H1 (cell line): Measurements from ENCODE around the gene AQP12A. TPM values are rescaled to one million over a fixed set of nuclear protein-coding genes. Genes with fewer than 3 reads are reported as not detected.

Source experiments
- CTCF ChIA-PET: fragments of 300-600 bp; sonication (Branson Sonifier 250); formaldehyde crosslinking; loops from one replicate; lab custom pipeline; 2021; ENCODE audit not compliant: partially characterized antibody; lab: Charles Lee
- POLR2A ChIA-PET: fragments of 300-600 bp; sonication (Branson Sonifier 250); formaldehyde crosslinking; loops from one replicate; lab custom pipeline; 2021; ENCODE audit warnings: inconsistent platforms; ENCODE audit not compliant: partially characterized antibody; lab: Charles Lee
- DNase-seq, 2 experiments: peaks; one replicate each; pipeline versions ENCODE4 v3.0.0 to v3.0.0-alpha.2; 2010 to 2022; ENCODE audit warnings: low spot score in 2 of 2, low read depth in 1 of 2, mixed read lengths in 1 of 2
- FAIRE-seq: peaks from 2 replicates; lab custom pipeline; 2011; peaks lifted over from hg19 to GRCh38; lab: Jason Lieb, UNC
- H2AFZ ChIP-seq: 2 replicates; pipeline ENCODE4 v1.8.1; 2012; ENCODE audit warnings: low read length, inconsistent platforms
- H2AK5ac ChIP-seq: 2 replicates; pipeline ENCODE4 v1.6.1; 2013; ENCODE audit warnings: low read depth, low read length
- H2BK120ac ChIP-seq: replicated peaks from 2 replicates; pipeline ENCODE3; 2013; ENCODE audit warnings: low read depth, low read length, inconsistent platforms
- H2BK12ac ChIP-seq: 2 replicates; pipeline ENCODE4 v1.6.1; 2013; ENCODE audit warnings: low read depth, low read length
- H2BK15ac ChIP-seq: 2 replicates; pipeline ENCODE4 v1.6.1; 2013; ENCODE audit warnings: low read length
- H2BK20ac ChIP-seq: 2 replicates; pipeline ENCODE4 v1.6.1; 2013; ENCODE audit warnings: low read length
- H2BK5ac ChIP-seq: 2 replicates; pipeline ENCODE4 v1.6.1; 2013; ENCODE audit warnings: low read depth, low read length
- H3K14ac ChIP-seq: 2 replicates; pipeline ENCODE4 v1.6.1; 2013; ENCODE audit warnings: inconsistent platforms; ENCODE audit not compliant: insufficient read length
- H3K18ac ChIP-seq: 2 replicates; pipeline ENCODE4 v1.6.1; 2013; ENCODE audit warnings: low read length; ENCODE audit errors: extremely low read depth
- H3K23ac ChIP-seq: 2 replicates; pipeline ENCODE4 v1.6.1; 2013; ENCODE audit warnings: inconsistent platforms; ENCODE audit not compliant: insufficient read length
- H3K23me2 ChIP-seq: 2 replicates; pipeline ENCODE4 v1.6.1; 2013; ENCODE audit warnings: low read depth, low read length
- H3K27ac ChIP-seq: 2 replicates; pipeline ENCODE4 v1.6.1; 2011; ENCODE audit warnings: low read depth, low read length, inconsistent platforms
- H3K27me3 ChIP-seq, 4 experiments: replicated peaks in 1 of 4; 1 replicate in 1 of 4; 2 replicates in 3 of 4; pipeline versions ENCODE4 v1.6.1 to v1.8.1; 2011 to 2013; ENCODE audit warnings: low read length in 3 of 4, mild to moderate bottlenecking in 3 of 4, inconsistent platforms in 2 of 4, mixed read lengths in 2 of 4, moderate library complexity in 1 of 4; ENCODE audit not compliant: control insufficient read depth in 3 of 4, insufficient read depth in 3 of 4; ENCODE audit errors: extremely low read depth in 1 of 4
- H3K36me3 ChIP-seq, 4 experiments: 2 replicates each; pipeline versions ENCODE4 v1.6.1 to v1.8.1; 2011 to 2013; ENCODE audit warnings: mild to moderate bottlenecking in 4 of 4, low read length in 3 of 4, moderate library complexity in 2 of 4, control low read depth in 1 of 4, inconsistent platforms in 1 of 4; ENCODE audit not compliant: insufficient read depth in 4 of 4, control insufficient read depth in 2 of 4
- H3K4ac ChIP-seq: replicated peaks from 2 replicates; pipeline ENCODE3; 2013; ENCODE audit warnings: low read length, low read depth, mixed read lengths, inconsistent platforms; ENCODE audit not compliant: insufficient read length
- H3K4me1 ChIP-seq, 4 experiments: replicated peaks in 1 of 4; 1 replicate in 1 of 4; 2 replicates in 3 of 4; pipeline versions ENCODE4 v1.6.1 to v1.8.1; 2011 to 2013; ENCODE audit warnings: low read length in 3 of 4, inconsistent platforms in 2 of 4, mixed read lengths in 1 of 4; ENCODE audit not compliant: insufficient read depth in 4 of 4, control insufficient read depth in 3 of 4
- H3K4me2 ChIP-seq, 2 experiments: 2 replicates each; pipeline versions ENCODE4 v1.6.1 to v1.8.1; 2011 to 2013; ENCODE audit warnings: low read depth in 2 of 2, low read length in 2 of 2, control low read depth in 1 of 2, inconsistent platforms in 1 of 2, mild to moderate bottlenecking in 1 of 2; ENCODE audit not compliant: insufficient read depth in 1 of 2
- H3K4me3 ChIP-seq, 4 experiments: fragments of 200-600, 300-600 bp in 1 of 4; sonication (generic), shearing (Covaris generic), sonication (Bioruptor Twin) in 1 of 4; 2 replicates each; pipeline versions ENCODE4 v1.5.1 to v1.8.1; 2011 to 2016; ENCODE audit warnings: low read length in 4 of 4, low read depth in 3 of 4, control low read depth in 2 of 4, inconsistent platforms in 2 of 4, mild to moderate bottlenecking in 2 of 4, mixed read lengths in 1 of 4, moderate library complexity in 1 of 4; ENCODE audit not compliant: insufficient read depth in 2 of 4; ENCODE audit errors: extremely low read depth in 1 of 4
- H3K56ac ChIP-seq: replicated peaks from 2 replicates; pipeline ENCODE3; 2013; ENCODE audit warnings: low read depth, mild to moderate bottlenecking, mixed read lengths, low read length, inconsistent platforms; ENCODE audit not compliant: insufficient read length
- H3K79me1 ChIP-seq: 2 replicates; pipeline ENCODE4 v1.6.1; 2013; ENCODE audit warnings: low read depth, low read length, control low read depth
- H3K79me2 ChIP-seq, 2 experiments: 2 replicates each; pipeline versions ENCODE4 v1.6.1 to v1.8.1; 2012 to 2013; ENCODE audit warnings: low read length in 2 of 2, mild to moderate bottlenecking in 2 of 2, inconsistent platforms in 1 of 2; ENCODE audit not compliant: insufficient read depth in 2 of 2, control insufficient read depth in 1 of 2
- H3K9ac ChIP-seq, 4 experiments: replicated peaks in 1 of 4; 1 replicate in 1 of 4; 2 replicates in 3 of 4; pipeline versions ENCODE4 v1.6.1 to v1.8.1; 2011 to 2013; ENCODE audit warnings: low read depth in 3 of 4, low read length in 3 of 4, control low read depth in 2 of 4, mild to moderate bottlenecking in 2 of 4, moderate library complexity in 2 of 4, inconsistent platforms in 1 of 4; ENCODE audit errors: extremely low read depth in 1 of 4
- H3K9me3 ChIP-seq, 2 experiments: 2 replicates each; pipeline versions ENCODE4 v1.6.1 to v1.8.1; 2012 to 2013; ENCODE audit warnings: mild to moderate bottlenecking in 2 of 2, moderate library complexity in 2 of 2, control low read depth in 1 of 2, inconsistent platforms in 1 of 2, low read depth in 1 of 2, low read length in 1 of 2, mixed read lengths in 1 of 2; ENCODE audit not compliant: insufficient read depth in 2 of 2
- H4K20me1 ChIP-seq, 2 experiments: replicated peaks in 1 of 2; 2 replicates each; pipeline versions ENCODE3 to v1.8.1; 2011 to 2013; ENCODE audit warnings: inconsistent platforms in 2 of 2, low read length in 2 of 2, mild to moderate bottlenecking in 1 of 2; ENCODE audit not compliant: insufficient read depth in 2 of 2, control insufficient read depth in 1 of 2
- H4K5ac ChIP-seq: 2 replicates; pipeline ENCODE4 v1.6.1; 2013; ENCODE audit warnings: low read length, low read depth, mixed read lengths, inconsistent platforms; ENCODE audit not compliant: insufficient read length
- H4K8ac ChIP-seq: 2 replicates; pipeline ENCODE4 v1.8.0; 2013; ENCODE audit warnings: mild to moderate bottlenecking, moderate library complexity, low read length, inconsistent platforms; ENCODE audit not compliant: insufficient read depth; ENCODE audit errors: extremely low read depth
- H4K91ac ChIP-seq: replicated peaks from 2 replicates; pipeline ENCODE3; 2013; ENCODE audit warnings: low read length, mixed read lengths, inconsistent platforms; ENCODE audit not compliant: insufficient read length
- CBX5 ChIP-seq: fragments of 300-800, 300-1000 bp; sonication (generic); IDR thresholded peaks from 2 replicates; pipeline ENCODE4 v1.7.1; 2016; ENCODE audit warnings: antibody characterized with exemption, low read length, low read depth
- CEBPB ChIP-seq: IDR thresholded peaks from 2 replicates; pipeline ENCODE4 v1.6.1; 2012; ENCODE audit warnings: low read depth, low read length
- EZH2 ChIP-seq: fragments of 200-600 bp; sonication (generic); IDR thresholded peaks from 2 replicates; pipeline ENCODE4 v1.7.1; 2012; ENCODE audit warnings: low read depth, mild to moderate bottlenecking, moderate library complexity, low read length, inconsistent platforms; ENCODE audit not compliant: severe bottlenecking
- JUN ChIP-seq: IDR thresholded peaks from 2 replicates; pipeline ENCODE4 v1.6.1; 2011; ENCODE audit warnings: low read depth, mild to moderate bottlenecking, improper control_type of control experiment, low read length
- KDM5A ChIP-seq: fragments of 200-600 bp; IDR thresholded peaks from 2 replicates; pipeline ENCODE4 v1.7.1; 2012; ENCODE audit warnings: mild to moderate bottlenecking, low read length, inconsistent platforms, mixed read lengths
- RFX5 ChIP-seq: IDR thresholded peaks from 2 replicates; pipeline ENCODE4 v1.6.1; 2011; ENCODE audit warnings: low read depth, low read length, improper control_type of control experiment, borderline replicate concordance
- SIX5 ChIP-seq: IDR thresholded peaks from 2 replicates; pipeline ENCODE4 v1.6.1; 2011; ENCODE audit warnings: mild to moderate bottlenecking, low read depth, low read length
- TAF1 ChIP-seq: IDR thresholded peaks from 2 replicates; pipeline ENCODE4 v1.6.1; 2011; ENCODE audit warnings: mild to moderate bottlenecking, low read depth, low read length
- TEAD4 ChIP-seq: IDR thresholded peaks from 2 replicates; pipeline ENCODE4 v1.6.1; 2012; ENCODE audit warnings: low read depth, low read length, inconsistent platforms, mixed read lengths
- WGBS, 2 experiments: shearing (Covaris generic) in 1 of 2; methylation state at CpG; one replicate each; pipeline versions ENCODE4 v1.1.6 to v1.1.7; 2013 to 2015; ENCODE audit warnings: low lambda C conversion rate in 2 of 2, mixed read lengths in 2 of 2, inconsistent platforms in 1 of 2, low coverage in 1 of 2, missing lambda C conversion rate in 1 of 2; ENCODE audit not compliant: insufficient replicate concordance in 2 of 2, insufficient coverage in 1 of 2, insufficient read length in 1 of 2; ENCODE audit errors: extremely low coverage in 1 of 2, missing lambda C conversion rate in 1 of 2; 5-methylcytosine and 5-hydroxymethylcytosine counted together
- polyA plus RNA-seq, 7 experiments: library from polyadenylated mRNA; depleted of rRNA in 3 of 7; stranded (reverse) in 5 of 7; unstranded in 2 of 7; fragments of >200 nt in 5 of 7; fragments of 200-250 nt in 2 of 7; gene quantifications; 1 replicate in 5 of 7; 2 replicates in 1 of 7; 4 replicates in 1 of 7; pipeline versions ENCODE4 v1.2.1 to v1.2.3, GENCODE V29; 2011 to 2013; ENCODE audit warnings: missing spikeins in 2 of 7, mixed read lengths in 2 of 7
- total RNA-seq: library from RNA; stranded (reverse); fragmentation: NEBNext Ultra II Directional; extraction: Animal tissue kit (Norgen Biotek cat#: 25700); gene quantifications from 2 replicates; pipeline ENCODE4 v1.2.1, GENCODE V29; 2021
- TF ChIP-seq, protein P1 (sequence below), 3 experiments: IDR thresholded peaks; 1 replicate in 2 of 3; 2 replicates in 1 of 3; pipeline versions ENCODE4 v1.5.1 to v1.6.1; 2011; ENCODE audit warnings: low read length in 3 of 3, mild to moderate bottlenecking in 3 of 3, inconsistent platforms in 2 of 3, low read depth in 1 of 3, moderate library complexity in 1 of 3; ENCODE audit not compliant: insufficient read depth in 1 of 3; ENCODE audit errors: control extremely low read depth in 1 of 3

AQP12A gene
- total and polyA plus RNA-seq, 2 of the 8 experiments (the other 6 are each of a cell fraction or from before 2014, with no cell fraction given) = not detected

DNA sequence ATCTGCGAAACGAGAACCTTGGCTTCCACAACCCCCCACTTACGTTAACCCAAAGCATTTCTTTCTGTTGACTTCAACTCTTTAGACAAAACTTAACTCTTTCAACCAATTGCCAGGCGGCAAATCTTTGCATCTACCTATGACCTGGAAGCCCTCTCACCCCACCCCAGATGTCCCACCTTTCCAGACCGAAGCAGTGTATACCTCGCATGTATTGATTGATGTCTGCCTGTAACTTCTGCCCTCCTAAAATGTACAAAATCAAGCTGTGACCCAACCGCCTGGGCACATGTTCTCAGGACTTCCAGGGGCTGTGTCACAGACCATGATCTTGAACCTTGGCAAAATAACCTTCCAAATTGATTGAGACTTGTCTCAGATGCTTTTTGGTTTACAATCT is 21.3 kb upstream of the AQP12A start:
- Histone ChIP-seq H3K9ac (no peak overlapping the region), H3K23me2 (peaks cover 2% of the 10 kb centered on the region; the same call in 1 of the 2 replicates)

More for the DNA sequence above, 21.3 kb upstream of the AQP12A start:
- WGBS, 2 experiments = 90% methylated on average over 7 of the region's 7 CpGs; no CpG with 5 or more reads in 1 of the 2 experiments
- POLR2A ChIA-PET = no interaction called here
- H3K36me3 ChIP-seq = no peaks in the 10 kb centered on the region
- DNase-seq (no peak), FAIRE-seq (no peak)
- H2BK20ac ChIP-seq = no peak overlapping the region
- H3K4ac ChIP-seq = no peak overlapping the region
- no peak overlapping the region for H2AK5ac ChIP-seq
- no peak overlapping the region for H3K4me3 ChIP-seq
- H4K20me1 ChIP-seq = no peaks in the 10 kb centered on the region
- no peak overlapping the region for H3K4me2 ChIP-seq
- no peak overlapping the region for H3K23ac ChIP-seq
- H3K14ac ChIP-seq = no peak overlapping the region
- H3K27ac ChIP-seq = no peak overlapping the region
- H2AFZ ChIP-seq = no peak overlapping the region
- H3K18ac ChIP-seq = no peak overlapping the region
- H3K27me3 ChIP-seq = peaks cover 0 to 6% (median under 1%) of the 10 kb centered on the region in 4 experiments; a peak in 1 of 7 replicates
- no peak overlapping the region for H2BK12ac ChIP-seq
- H4K8ac ChIP-seq = no peak overlapping the region
- no peak overlapping the region for H2BK15ac ChIP-seq
- no peaks in the 10 kb centered on the region for H3K9me3 ChIP-seq
- H3K4me1 ChIP-seq = no peaks in the 10 kb centered on the region
- H3K79me1 ChIP-seq = no peaks in the 10 kb centered on the region
- TF ChIP-seq, protein P1, sequence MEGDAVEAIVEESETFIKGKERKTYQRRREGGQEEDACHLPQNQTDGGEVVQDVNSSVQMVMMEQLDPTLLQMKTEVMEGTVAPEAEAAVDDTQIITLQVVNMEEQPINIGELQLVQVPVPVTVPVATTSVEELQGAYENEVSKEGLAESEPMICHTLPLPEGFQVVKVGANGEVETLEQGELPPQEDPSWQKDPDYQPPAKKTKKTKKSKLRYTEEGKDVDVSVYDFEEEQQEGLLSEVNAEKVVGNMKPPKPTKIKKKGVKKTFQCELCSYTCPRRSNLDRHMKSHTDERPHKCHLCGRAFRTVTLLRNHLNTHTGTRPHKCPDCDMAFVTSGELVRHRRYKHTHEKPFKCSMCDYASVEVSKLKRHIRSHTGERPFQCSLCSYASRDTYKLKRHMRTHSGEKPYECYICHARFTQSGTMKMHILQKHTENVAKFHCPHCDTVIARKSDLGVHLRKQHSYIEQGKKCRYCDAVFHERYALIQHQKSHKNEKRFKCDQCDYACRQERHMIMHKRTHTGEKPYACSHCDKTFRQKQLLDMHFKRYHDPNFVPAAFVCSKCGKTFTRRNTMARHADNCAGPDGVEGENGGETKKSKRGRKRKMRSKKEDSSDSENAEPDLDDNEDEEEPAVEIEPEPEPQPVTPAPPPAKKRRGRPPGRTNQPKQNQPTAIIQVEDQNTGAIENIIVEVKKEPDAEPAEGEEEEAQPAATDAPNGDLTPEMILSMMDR (IDR thresholded peaks at IDR 0.05; ENCODE audit: control extremely low read depth in 1 of 3, insufficient read depth in 1 of 3, low read depth in 1 of 3, low read length in 3 of 3) = no peak
- TF ChIP-seq JUN (no peak), EZH2 (no peak), TEAD4 (no peak), TAF1 (no peak), CBX5 (no peak), KDM5A (no peak), SIX5 (no peak), CEBPB (no peak), RFX5 (no peak)
- TF ChIP-seq, all 59 proteins: peak for 0
- no peak overlapping the region for H3K56ac ChIP-seq
- H3K79me2 ChIP-seq = no peaks in the 10 kb centered on the region
- no peak overlapping the region for H2BK120ac ChIP-seq
- no peak overlapping the region for H4K5ac ChIP-seq
- no peak overlapping the region for H4K91ac ChIP-seq
- CTCF ChIA-PET = interaction anchor here (0.7 to 1.3 kb wide), 2 partner anchors 30 to 66 kb away, joined by 4 read pairs; no protein-coding TSS in a partner anchor
- H2BK5ac ChIP-seq = no peak overlapping the region
